IPS DF 6.9 (cell line): ENCODE data around the gene ADAT2.

Source experiments
- DNase-seq: peaks from one replicate; pipeline ENCODE4 v3.0.0-alpha.2; 2013; ENCODE audit warnings: low read depth, low spot score
- H3K27ac ChIP-seq: one replicate; pipeline ENCODE4 v1.5.1; 2013; ENCODE audit warnings: low read length, control low read depth
- H3K27me3 ChIP-seq: 2 replicates; pipeline ENCODE4 v1.6.1; 2013; ENCODE audit warnings: mild to moderate bottlenecking, low read length; ENCODE audit not compliant: control insufficient read depth, insufficient read depth
- H3K36me3 ChIP-seq: 2 replicates; pipeline ENCODE4 v1.6.1; 2013; ENCODE audit warnings: low read length; ENCODE audit not compliant: control insufficient read depth, insufficient read depth
- H3K4me1 ChIP-seq: 2 replicates; pipeline ENCODE4 v1.6.1; 2013; ENCODE audit warnings: low read length; ENCODE audit not compliant: control insufficient read depth, insufficient read depth
- H3K4me3 ChIP-seq: 2 replicates; pipeline ENCODE4 v1.5.1; 2013; ENCODE audit warnings: mild to moderate bottlenecking, low read length
- H3K9me3 ChIP-seq: 2 replicates; pipeline ENCODE4 v1.6.1; 2013; ENCODE audit warnings: low read length, inconsistent platforms; ENCODE audit not compliant: control insufficient read depth, insufficient read depth
- WGBS: extraction: QIAGEN DNeasy Blood & Tissue Kit; methylation state at CpG from one replicate; pipeline ENCODE4 v1.1.7; 2013; ENCODE audit warnings: mixed read lengths, missing lambda C conversion rate; ENCODE audit not compliant: insufficient read length, insufficient coverage; 5-methylcytosine and 5-hydroxymethylcytosine counted together

Gene ADAT2

DNA sequence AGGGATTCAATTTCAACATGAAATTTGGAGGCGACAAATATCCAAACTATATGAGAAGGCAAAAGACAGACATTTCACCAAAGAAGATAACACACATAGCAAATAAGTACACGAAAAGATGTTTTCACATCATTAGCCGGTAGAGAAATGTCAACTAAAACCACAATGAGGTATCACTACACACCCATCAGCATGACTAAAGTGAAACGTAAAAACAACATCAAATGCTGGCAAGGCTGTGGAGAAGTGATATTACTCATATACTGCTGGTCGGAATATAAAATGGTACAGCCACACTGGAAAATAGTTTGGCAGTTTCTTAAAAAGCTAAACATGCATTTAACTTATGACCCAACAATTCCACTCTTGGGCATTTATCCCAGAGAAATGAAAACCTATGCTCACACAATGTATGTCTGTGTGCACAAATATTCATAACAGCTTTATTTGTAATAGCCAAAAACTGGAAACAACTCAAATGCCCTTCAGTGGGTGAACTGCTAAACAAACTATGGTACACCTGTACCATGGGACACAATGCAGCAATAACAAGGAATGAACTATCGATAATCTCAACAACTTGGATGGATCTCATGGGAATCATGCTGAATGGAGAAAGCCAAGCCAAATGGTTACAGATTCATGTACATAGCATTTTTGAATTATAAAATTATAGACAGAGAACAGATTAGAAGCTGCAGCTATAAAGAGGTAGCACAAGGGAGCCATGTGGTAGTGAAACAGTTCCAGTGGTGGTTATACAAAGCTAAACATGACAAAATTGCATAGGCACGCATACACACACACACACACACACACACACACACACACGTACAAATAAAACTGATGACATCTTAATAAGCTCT lies 8.6 kb downstream of the ADAT2 start:
- Histone ChIP-seq H3K9me3 (no peaks in the 10 kb centered on the region), H3K27ac (no peak overlapping the region), H3K36me3 (peaks cover 3% of the 10 kb centered on the region; the same call in 1 of the 2 replicates), H3K4me3 (no peak overlapping the region), H3K27me3 (0 out of 2 replicates have a peak, but pooled peaks cover 1% of the 10 kb centered on the region), H3K4me1 (no peaks in the 10 kb centered on the region)
- no CpG with 5 or more reads among the region's 8 CpGs for WGBS
- DNase-seq, result no peak

DNA sequence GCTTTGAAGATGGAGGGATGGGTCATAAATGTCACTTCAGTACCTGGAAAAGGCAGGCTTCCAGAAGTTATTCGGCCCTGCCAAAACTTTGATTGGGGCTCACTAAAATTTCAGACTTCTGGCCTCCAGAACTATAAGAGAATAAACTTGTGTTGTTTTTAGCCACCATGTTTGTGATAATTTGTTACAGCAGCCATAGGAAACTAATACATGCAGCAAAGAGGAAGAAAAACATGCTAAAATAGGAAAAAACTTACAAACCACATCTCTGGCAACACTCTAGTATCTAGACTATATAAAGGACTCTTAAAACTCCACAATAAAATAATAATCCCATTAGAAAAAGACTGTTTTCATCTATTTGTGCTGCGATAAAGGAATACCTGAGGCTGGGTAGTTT lies 9.5 kb downstream of the ADAT2 start:
- no CpG with 5 or more reads among the region's 2 CpGs for WGBS
- H3K4me1 ChIP-seq, result no peaks in the 10 kb centered on the region
- no peak overlapping the region for H3K4me3 ChIP-seq
- DNase-seq, result no peak
- H3K9me3 ChIP-seq, result no peaks in the 10 kb centered on the region
- H3K27me3 ChIP-seq, result 0 out of 2 replicates have a peak, but pooled peaks cover 1% of the 10 kb centered on the region
- peaks cover 5% of the 10 kb centered on the region; the same call in 1 of the 2 replicates for H3K36me3 ChIP-seq
- H3K27ac ChIP-seq, result no peak overlapping the region

GRCh38 chr6:143432588-143432987 lies 17.9 kb downstream of the ADAT2 start:
- no CpG with 5 or more reads among the region's 4 CpGs for WGBS
- Histone ChIP-seq H3K9me3 (no peaks in the 10 kb centered on the region), H3K4me1 (no peaks in the 10 kb centered on the region), H3K36me3 (peaks cover 3% of the 10 kb centered on the region; the same call in 1 of the 2 replicates), H3K4me3 (no peak overlapping the region), H3K27ac (no peak overlapping the region), H3K27me3 (no peaks in the 10 kb centered on the region)
- no peak for DNase-seq

GRCh38 chr6:143431226-143431625 lies 19.3 kb downstream of the ADAT2 start:
- Histone ChIP-seq H3K4me1 (no peaks in the 10 kb centered on the region), H3K36me3 (0 out of 2 replicates have a peak, but pooled peaks cover 1% of the 10 kb centered on the region), H3K9me3 (no peaks in the 10 kb centered on the region), H3K4me3 (no peak overlapping the region), H3K27ac (no peak overlapping the region), H3K27me3 (no peaks in the 10 kb centered on the region)
- no peak for DNase-seq
- WGBS, result no CpG with 5 or more reads among the region's 1 CpG

DNA sequence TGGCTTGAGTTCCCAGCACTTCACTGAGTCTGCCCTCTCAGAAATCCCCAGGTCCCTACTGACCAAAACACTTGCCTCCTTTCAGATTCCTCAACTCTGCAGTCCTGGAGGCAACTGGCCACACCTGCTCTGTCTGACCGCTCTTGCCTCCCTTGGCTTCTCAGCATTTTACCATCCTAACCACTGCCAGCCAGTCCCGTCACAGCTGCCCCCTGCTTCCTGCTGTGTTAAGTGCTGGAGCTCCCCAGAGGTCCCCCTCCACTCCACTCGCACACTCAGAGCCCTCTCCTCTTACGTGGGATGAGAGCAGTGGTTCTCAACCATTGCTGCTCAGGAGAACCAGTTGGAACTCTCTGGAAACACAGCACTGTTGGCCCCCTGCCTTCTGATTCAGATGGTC lies 20.5 kb downstream of the ADAT2 start:
- Histone ChIP-seq H3K27ac (no peak overlapping the region), H3K9me3 (no peaks in the 10 kb centered on the region), H3K4me1 (no peaks in the 10 kb centered on the region), H3K36me3 (no peaks in the 10 kb centered on the region), H3K27me3 (no peaks in the 10 kb centered on the region), H3K4me3 (no peak overlapping the region)
- WGBS, result no CpG with 5 or more reads among the region's 4 CpGs
- no peak for DNase-seq

GRCh38 chr6:143427109-143427817 lies 23.2 kb downstream of the ADAT2 start:
- no peaks in the 10 kb centered on the region for H3K4me1 ChIP-seq
- no peaks in the 10 kb centered on the region for H3K27me3 ChIP-seq
- no peaks in the 10 kb centered on the region for H3K9me3 ChIP-seq
- H3K36me3 ChIP-seq, result no peaks in the 10 kb centered on the region
- no CpG with 5 or more reads among the region's 4 CpGs for WGBS
- H3K4me3 ChIP-seq, result no peak overlapping the region
- DNase-seq, result no peak
- H3K27ac ChIP-seq, result no peak overlapping the region

DNA sequence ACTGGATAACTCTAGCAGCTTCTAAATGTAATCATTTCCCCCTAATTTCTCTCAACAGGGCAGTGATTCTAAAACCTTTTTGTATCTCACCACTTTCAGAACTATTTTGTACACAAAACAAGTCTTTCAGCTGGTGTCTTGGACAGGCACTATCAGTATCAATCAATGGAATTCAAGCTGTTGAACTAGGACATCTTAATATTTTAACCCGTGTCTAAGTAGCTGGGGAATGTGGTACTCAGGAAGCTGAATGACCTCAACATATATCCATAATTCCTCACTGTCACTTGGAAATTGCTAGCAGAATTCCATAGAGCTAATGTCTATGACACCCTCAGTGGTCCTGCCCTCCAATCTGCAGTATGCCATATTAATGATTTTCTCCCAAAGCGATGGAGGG lies 24.5 kb downstream of the ADAT2 start:
- no CpG with 5 or more reads among the region's 2 CpGs for WGBS
- no peaks in the 10 kb centered on the region for H3K27me3 ChIP-seq
- no peak overlapping the region for H3K27ac ChIP-seq
- no peak for DNase-seq
- H3K9me3 ChIP-seq, result no peaks in the 10 kb centered on the region
- no peak overlapping the region for H3K4me3 ChIP-seq
- H3K4me1 ChIP-seq, result no peaks in the 10 kb centered on the region
- no peaks in the 10 kb centered on the region for H3K36me3 ChIP-seq

DNA sequence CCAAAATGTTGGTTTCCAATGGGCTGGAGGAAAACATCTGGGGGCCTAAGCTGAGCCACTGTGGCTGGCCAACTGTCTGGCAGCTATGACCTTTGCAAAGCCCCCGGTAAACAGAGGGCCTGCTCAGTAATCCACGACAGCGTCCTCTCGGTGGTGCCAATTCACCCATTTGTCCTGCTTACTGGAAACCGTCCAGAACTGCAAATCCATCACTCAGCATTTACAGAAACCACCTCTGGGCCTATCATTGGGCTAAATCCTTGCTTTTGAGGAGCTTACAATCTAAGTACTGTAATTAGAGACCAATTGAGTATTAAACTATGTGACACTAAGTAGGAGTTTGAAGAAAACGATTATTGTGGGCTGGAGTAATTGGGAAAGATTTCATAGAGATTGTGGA lies 31.0 kb downstream of the ADAT2 start:
- Histone ChIP-seq H3K4me1 (no peaks in the 10 kb centered on the region), H3K27me3 (no peaks in the 10 kb centered on the region), H3K9me3 (no peaks in the 10 kb centered on the region), H3K4me3 (no peak overlapping the region), H3K36me3 (no peaks in the 10 kb centered on the region), H3K27ac (no peak overlapping the region)
- DNase-seq, result no peak
- WGBS, result 100% methylated on average over 1 of the region's 6 CpGs

GRCh38 chr6:143414769-143415168 lies 35.7 kb downstream of the ADAT2 start:
- no CpG with 5 or more reads among the region's 3 CpGs for WGBS
- Histone ChIP-seq H3K36me3 (no peaks in the 10 kb centered on the region), H3K9me3 (no peaks in the 10 kb centered on the region), H3K4me3 (no peak overlapping the region), H3K4me1 (no peaks in the 10 kb centered on the region), H3K27ac (no peak overlapping the region), H3K27me3 (no peaks in the 10 kb centered on the region)
- no peak for DNase-seq

- Histone ChIP-seq H3K4me3 (no peak overlapping the region), H3K36me3 (no peaks in the 10 kb centered on the region), H3K4me1 (no peaks in the 10 kb centered on the region), H3K9me3 (no peaks in the 10 kb centered on the region), H3K27ac (no peak overlapping the region), H3K27me3 (no peaks in the 10 kb centered on the region)
- DNase-seq, result no peak
- WGBS, result no CpG with 5 or more reads among the region's 1 CpG
Observed at GRCh38 chr6:143410859-143411270, 39.6 kb downstream of the ADAT2 start.
